B cell (primary cell): ENCODE data around the gene SREBF1. TPM values are rescaled to one million over a fixed set of nuclear protein-coding genes. Genes with fewer than 3 reads are reported as not detected.

Experiments used
- ATAC-seq: fragments of 200-7000 bp; cut with Tn5 transposase; one replicate; pipeline ENCODE4 v1.10.0; 2021; ENCODE audit warnings: low read depth, mild to moderate bottlenecking, moderate number of reproducible peaks, moderate library complexity
- CTCF ChIA-PET: fragments of 350-600 bp; sonication (Branson Sonifier 250); formaldehyde crosslinking; loops from one replicate; lab custom pipeline; 2021; ENCODE audit warnings: antibody characterized with exemption, inconsistent platforms; lab: Charles Lee
- POLR2A ChIA-PET: fragments of 350-600 bp; sonication (Branson Sonifier 250); formaldehyde crosslinking; loops from one replicate; lab custom pipeline; 2021; ENCODE audit warnings: antibody characterized with exemption; lab: Charles Lee
- DNase-seq: peaks from one replicate; pipeline ENCODE4 v3.0.0; 2013
- H2AFZ ChIP-seq: 2 replicates; pipeline ENCODE4 v1.6.1; 2012; ENCODE audit warnings: mild to moderate bottlenecking, low read depth, low read length; ENCODE audit not compliant: insufficient read depth, poor library complexity, severe bottlenecking
- H3K27ac ChIP-seq, 2 donors: 1 replicate in 1 of 2; 2 replicates in 1 of 2; pipeline ENCODE4 v1.5.1; 2012 to 2013; ENCODE audit warnings: low read length in 2 of 2, mild to moderate bottlenecking in 2 of 2, moderate library complexity in 1 of 2
- H3K27me3 ChIP-seq, 4 experiments: fragments of 200-600 bp in 1 of 4; sonication (generic) in 1 of 4; replicated peaks in 1 of 4; 1 replicate in 2 of 4; 2 replicates in 2 of 4; pipeline versions ENCODE4 v1.6.1 to v1.7.0; 2013 to 2016; ENCODE audit warnings: low read length in 3 of 4, mild to moderate bottlenecking in 2 of 4, mixed read lengths in 1 of 4, moderate library complexity in 1 of 4; ENCODE audit not compliant: insufficient read depth in 4 of 4, control insufficient read depth in 3 of 4; ENCODE audit errors: control extremely low read depth in 1 of 4
- H3K36me3 ChIP-seq, 2 experiments: replicated peaks in 1 of 2; 1 replicate in 1 of 2; 2 replicates in 1 of 2; pipeline versions ENCODE4 v1.6.1 to v1.7.1; 2013; ENCODE audit warnings: low read length in 1 of 2; ENCODE audit not compliant: insufficient read depth in 2 of 2, control insufficient read depth in 1 of 2; ENCODE audit errors: control extremely low read depth in 1 of 2, extremely low read depth in 1 of 2
- H3K4me1 ChIP-seq, 2 donors: fragments of 200-600 bp in 1 of 2; sonication (generic) in 1 of 2; 1 replicate in 1 of 2; 2 replicates in 1 of 2; pipeline versions ENCODE4 v1.5.1 to v1.6.1; 2013 to 2017; ENCODE audit warnings: low read length in 2 of 2; ENCODE audit not compliant: control insufficient read depth in 2 of 2, insufficient read depth in 2 of 2
- H3K4me2 ChIP-seq: replicated peaks from 2 replicates; pipeline ENCODE3; 2012; ENCODE audit warnings: mild to moderate bottlenecking, low read depth, low read length; ENCODE audit not compliant: poor library complexity, severe bottlenecking
- H3K4me3 ChIP-seq, 5 experiments: fragments of 200-600 bp in 1 of 5; sonication (generic) in 1 of 5; 1 replicate in 3 of 5; 2 replicates in 2 of 5; pipeline versions ENCODE4 v1.5.1 to v1.7.0; 2011 to 2016; ENCODE audit warnings: low read length in 4 of 5, mild to moderate bottlenecking in 4 of 5, low read depth in 2 of 5, control low read depth in 1 of 5, moderate library complexity in 1 of 5; ENCODE audit not compliant: insufficient read depth in 1 of 5; ENCODE audit errors: control extremely low read depth in 1 of 5, extremely low read depth in 1 of 5
- H3K79me2 ChIP-seq: fragments of 200-600 bp; sonication (generic); one replicate; pipeline ENCODE4 v1.6.0; 2016; ENCODE audit warnings: low read length; ENCODE audit not compliant: control insufficient read depth, insufficient read depth
- H3K9ac ChIP-seq: fragments of 200-600 bp; sonication (generic); 2 replicates; pipeline ENCODE4 v1.6.1; 2017; ENCODE audit warnings: mild to moderate bottlenecking, low read length, moderate library complexity
- H3K9me3 ChIP-seq, 3 donors: one replicate each; pipeline versions ENCODE4 v1.6.1 to v1.7.1; 2013; ENCODE audit warnings: low read length in 2 of 3; ENCODE audit not compliant: control insufficient read depth in 2 of 3, insufficient read depth in 1 of 3; ENCODE audit errors: control extremely low read depth in 1 of 3
- H4K20me1 ChIP-seq: 2 replicates; pipeline ENCODE4 v1.6.0; 2012; ENCODE audit warnings: mild to moderate bottlenecking, low read length; ENCODE audit not compliant: insufficient read depth, control insufficient read depth, poor library complexity, severe bottlenecking
- H3K27ac Mint-ChIP-seq: one replicate; pipeline ENCODE4 v1.8.0; 2021; ENCODE audit warnings: mixed read lengths
- H3K27me3 Mint-ChIP-seq: one replicate; pipeline ENCODE4 v1.8.0; 2021; ENCODE audit warnings: mixed read lengths
- H3K4me1 Mint-ChIP-seq: one replicate; pipeline ENCODE4 v1.8.0; 2021; ENCODE audit warnings: mixed read lengths
- H3K4me3 Mint-ChIP-seq: one replicate; pipeline ENCODE4 v1.8.0; 2021; ENCODE audit warnings: mixed read lengths
- H3K9me3 Mint-ChIP-seq: one replicate; pipeline ENCODE4 v1.8.0; 2022; ENCODE audit warnings: mixed read lengths; ENCODE audit not compliant: insufficient read depth
- EZH2 ChIP-seq: IDR thresholded peaks from 2 replicates; pipeline ENCODE4 v1.6.1; 2012; ENCODE audit warnings: borderline replicate concordance, low read depth, mild to moderate bottlenecking, moderate library complexity, low read length; ENCODE audit not compliant: insufficient read depth, poor library complexity, severe bottlenecking
- WGBS: methylation state at CpG from one replicate; pipeline ENCODE4 v1.1.5; 2013; ENCODE audit warnings: missing lambda C conversion rate; ENCODE audit not compliant: insufficient coverage; 5-methylcytosine and 5-hydroxymethylcytosine counted together
- intact Hi-C: fragments of 100-400 bp; cut with micrococcal nuclease; formaldehyde crosslinking; loops from one replicate; pipeline ENCODE4 v1.10.0; 2022
- polyA plus RNA-seq: library from polyadenylated mRNA; depleted of rRNA; stranded (reverse); fragments of >200 nt; gene quantifications from 2 replicates; pipeline ENCODE4 v1.2.3, GENCODE V29; 2012
- total RNA-seq, 2 donors: library from RNA; stranded (reverse); fragments of 120-200 nt in 1 of 2; gene quantifications; 1 replicate in 1 of 2; 2 replicates in 1 of 2; pipeline versions ENCODE4 v1.2.3 to v1.2.4, GENCODE V29; 2013 to 2022
- TF ChIP-seq, protein P1 (sequence below): fragments of 200-600 bp; IDR thresholded peaks from one replicate; pipeline ENCODE4 v1.8.0; 2022; ENCODE audit warnings: antibody characterized with exemption, mild to moderate bottlenecking

SREBF1 gene
- total and polyA plus RNA-seq, 2 donors (not counting 1 experiment from before 2014, with no cell fraction given): 21.6 to 34.9 TPM

DNA sequence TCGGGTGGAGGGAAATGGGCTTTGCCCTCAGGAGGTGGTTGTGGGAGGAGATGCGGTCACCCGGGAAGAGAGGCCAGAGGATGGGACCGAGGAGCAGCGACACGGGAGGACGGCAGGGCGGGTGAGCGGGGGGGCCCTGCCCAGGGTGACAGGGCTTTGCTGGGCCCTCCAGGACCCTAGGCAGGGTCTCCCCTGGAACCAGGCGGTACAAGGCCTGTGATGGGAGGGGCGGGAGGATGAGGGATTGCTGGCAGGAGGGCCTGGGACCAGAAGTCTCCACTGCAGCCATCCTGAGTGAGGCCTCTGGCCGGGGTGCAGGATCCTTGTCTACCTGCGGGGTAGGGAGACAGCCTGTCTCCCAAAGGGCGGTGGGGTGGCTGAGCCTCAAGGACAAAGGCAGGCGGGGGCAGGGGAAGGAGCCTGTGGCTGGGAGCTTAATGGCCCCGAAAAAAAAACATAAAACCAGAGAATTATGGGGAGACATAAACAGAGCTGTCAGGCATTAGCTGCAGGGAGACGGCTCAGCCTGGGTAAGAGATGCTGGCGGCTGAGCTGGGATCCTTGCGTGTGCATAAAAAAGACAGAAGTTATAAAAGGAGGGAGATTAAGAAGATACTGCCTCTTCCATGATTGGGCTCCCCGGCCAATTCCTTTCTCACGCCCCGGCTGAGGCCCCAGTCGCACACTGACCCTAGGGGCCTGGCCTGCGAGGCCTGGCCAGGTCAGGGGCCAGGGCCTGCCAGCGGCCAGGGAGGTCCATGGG lies 66.7 kb downstream of the SREBF1 start:
- Histone ChIP-seq H3K27me3 (no peaks in the 10 kb centered on the region), H3K79me2 (peaks cover 43% of the 10 kb centered on the region), H3K9ac (no peak overlapping the region), H4K20me1 (peaks cover 8% of the 10 kb centered on the region), H3K4me1 (peaks cover 20 to 30% of the 10 kb centered on the region in 2 donors), H3K36me3 (no peaks in the 10 kb centered on the region), H3K27ac (no peak overlapping the region), H2AFZ (no peak overlapping the region), H3K9me3 (no peaks in the 10 kb centered on the region), H3K4me3 (no peak overlapping the region), H3K4me2 (no peak overlapping the region)
- Mint-ChIP-seq H3K4me1 (peaks cover 30% of the 10 kb centered on the region), H3K9me3 (no peaks in the 10 kb centered on the region), H3K27me3 (no peaks in the 10 kb centered on the region), H3K4me3 (no peak overlapping the region), H3K27ac (no peak overlapping the region)
- DNase-seq (no peak), ATAC-seq (no peak)
- 98% methylated on average over 19 of the region's 25 CpGs for WGBS
- ChIA-PET CTCF (no interaction called here), POLR2A (no interaction called here)
- TF ChIP-seq, protein P1, sequence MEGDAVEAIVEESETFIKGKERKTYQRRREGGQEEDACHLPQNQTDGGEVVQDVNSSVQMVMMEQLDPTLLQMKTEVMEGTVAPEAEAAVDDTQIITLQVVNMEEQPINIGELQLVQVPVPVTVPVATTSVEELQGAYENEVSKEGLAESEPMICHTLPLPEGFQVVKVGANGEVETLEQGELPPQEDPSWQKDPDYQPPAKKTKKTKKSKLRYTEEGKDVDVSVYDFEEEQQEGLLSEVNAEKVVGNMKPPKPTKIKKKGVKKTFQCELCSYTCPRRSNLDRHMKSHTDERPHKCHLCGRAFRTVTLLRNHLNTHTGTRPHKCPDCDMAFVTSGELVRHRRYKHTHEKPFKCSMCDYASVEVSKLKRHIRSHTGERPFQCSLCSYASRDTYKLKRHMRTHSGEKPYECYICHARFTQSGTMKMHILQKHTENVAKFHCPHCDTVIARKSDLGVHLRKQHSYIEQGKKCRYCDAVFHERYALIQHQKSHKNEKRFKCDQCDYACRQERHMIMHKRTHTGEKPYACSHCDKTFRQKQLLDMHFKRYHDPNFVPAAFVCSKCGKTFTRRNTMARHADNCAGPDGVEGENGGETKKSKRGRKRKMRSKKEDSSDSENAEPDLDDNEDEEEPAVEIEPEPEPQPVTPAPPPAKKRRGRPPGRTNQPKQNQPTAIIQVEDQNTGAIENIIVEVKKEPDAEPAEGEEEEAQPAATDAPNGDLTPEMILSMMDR: no peak
- TF ChIP-seq EZH2: no peak
- intact Hi-C loops: no loop called here

DNA sequence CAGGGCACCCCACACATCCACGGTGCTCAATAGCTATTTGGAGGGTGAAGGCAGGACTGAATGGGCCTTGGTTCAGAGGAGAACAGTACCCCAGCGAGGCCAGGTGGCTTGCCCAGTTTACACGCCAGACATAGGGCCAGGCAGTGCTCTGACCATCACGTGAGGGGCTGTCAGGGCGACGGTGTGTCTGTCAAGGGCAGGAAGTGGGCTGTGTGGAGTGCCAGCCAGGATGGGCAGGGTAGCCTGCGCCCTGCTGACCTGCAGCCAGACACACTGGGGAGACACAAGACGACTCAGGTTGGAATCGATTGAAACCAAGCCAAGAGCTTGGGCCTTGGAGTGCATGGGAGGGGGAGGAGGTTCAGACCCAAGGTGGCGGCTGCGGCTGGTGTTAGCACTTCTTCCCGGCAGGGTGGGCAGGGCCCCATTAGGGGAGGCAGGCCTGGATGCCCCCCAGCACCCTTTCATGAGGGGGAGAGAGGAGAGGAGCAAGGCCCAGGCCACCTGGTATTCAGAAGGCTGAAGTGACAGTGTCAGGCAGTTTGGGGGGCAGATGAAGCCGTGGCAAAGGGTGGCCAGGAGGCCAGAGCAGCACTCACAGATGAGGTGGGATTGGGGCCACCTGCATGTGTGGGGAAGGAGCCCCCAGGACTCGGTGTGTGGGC lies 68.2 kb downstream of the SREBF1 start:
- H3K27ac ChIP-seq: no peak overlapping the region
- no peaks in the 10 kb centered on the region for H3K27me3 ChIP-seq
- no peaks in the 10 kb centered on the region for H3K27me3 Mint-ChIP-seq
- no peak overlapping the region for H3K4me2 ChIP-seq
- peak overlapping the region; percentile 15 for H3K27ac Mint-ChIP-seq
- 72% methylated on average over 13 of the region's 14 CpGs for WGBS
- ATAC-seq: no peak
- no peaks in the 10 kb centered on the region for H3K9me3 ChIP-seq
- no peak for DNase-seq
- CTCF ChIA-PET: interaction anchor here (0.9 to 1.8 kb wide), 2 partner anchors 11 to 20 kb away, joined by 3 to 4 read pairs; no protein-coding TSS in a partner anchor
- peaks cover 39% of the 10 kb centered on the region for H3K4me1 Mint-ChIP-seq
- intact Hi-C loops: no loop called here
- no peak overlapping the region for H3K4me3 Mint-ChIP-seq
- peaks cover 45% of the 10 kb centered on the region for H3K79me2 ChIP-seq
- no peak for TF ChIP-seq EZH2
- TF ChIP-seq, protein P1: no peak
- POLR2A ChIA-PET: no interaction called here
- no peak overlapping the region for H3K4me3 ChIP-seq
- H3K36me3 ChIP-seq: no peaks in the 10 kb centered on the region
- H3K4me1 ChIP-seq: peaks cover 29 to 41% of the 10 kb centered on the region in 2 donors
- peaks cover 8% of the 10 kb centered on the region for H4K20me1 ChIP-seq
- H2AFZ ChIP-seq: no peak overlapping the region
- no peaks in the 10 kb centered on the region for H3K9me3 Mint-ChIP-seq
- H3K9ac ChIP-seq: no peak overlapping the region
